Epithelial cell of prostate (primary cell): ENCODE data around the gene ARHGEF18.
"Not testable (repeated sequence)": the region's sequence is repeated elsewhere in the genome, so short reads cannot be mapped to it uniquely, and the experiment has no call there.

Experiments used
- DNase-seq: peaks from one replicate; pipeline ENCODE4 v3.0.0-alpha.2; 2011; ENCODE audit warnings: low read depth, low spot score
- H3K27ac ChIP-seq: fragments of 450-650 bp; 2 replicates; pipeline ENCODE4 v1.5.1; 2017; ENCODE audit warnings: mild to moderate bottlenecking

ARHGEF18 gene

GRCh38 chr19:7346488-7346971 lies 2.2 kb upstream of the ARHGEF18 start:
- no peak for DNase-seq
- H3K27ac ChIP-seq, result no peak overlapping the region

GRCh38 chr19:7346997-7347396 lies 1.7 kb upstream of the ARHGEF18 start:
- H3K27ac ChIP-seq, DNase-seq: not testable (repeated sequence)

- H3K27ac ChIP-seq, result no peak overlapping the region
- no peak for DNase-seq
Measured at GRCh38 chr19:7349231-7349591, 474 bp downstream of the ARHGEF18 start.

DNA sequence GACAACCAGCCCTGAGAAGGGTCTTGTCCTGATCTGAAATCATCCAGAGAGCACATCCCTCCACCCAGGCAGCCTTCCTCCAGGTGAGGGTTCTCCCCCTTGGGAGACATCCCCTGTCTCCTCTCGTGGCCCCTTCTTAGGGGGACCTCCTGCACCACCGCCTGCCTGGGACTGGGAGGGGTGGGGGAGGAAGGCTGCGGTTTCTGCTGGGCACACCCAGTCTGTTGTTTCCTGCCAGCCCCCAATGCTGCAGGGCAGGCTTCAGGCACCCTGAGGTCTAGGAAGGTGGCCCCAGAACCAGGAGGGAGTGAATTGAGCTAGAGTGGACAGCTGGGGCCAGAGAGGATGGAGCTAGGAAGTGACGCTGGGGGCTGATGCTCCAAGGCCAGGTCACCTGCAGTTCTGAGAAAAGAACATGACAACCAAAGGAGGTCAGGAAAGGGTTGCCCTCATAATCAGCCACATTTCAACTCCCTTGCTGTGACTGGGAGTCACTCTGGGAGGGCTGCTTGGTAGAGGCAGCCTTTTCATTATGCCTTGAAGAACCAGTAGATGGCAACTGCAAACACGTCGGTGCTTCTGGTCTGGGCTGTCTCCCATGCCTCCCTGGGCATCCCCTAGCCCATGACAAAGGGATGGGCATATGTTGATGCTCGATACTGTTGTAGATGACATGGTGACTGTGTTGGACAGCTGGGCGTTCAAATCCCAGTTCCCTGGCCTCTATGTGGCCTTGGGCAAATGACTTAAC lies 1.4 kb downstream of the ARHGEF18 start:
- no peak overlapping the region for H3K27ac ChIP-seq
- DNase-seq, result no peak

- no peak for DNase-seq
- H3K27ac ChIP-seq, result no peak overlapping the region
Measured at GRCh38 chr19:7351861-7352260, 3.1 kb downstream of the ARHGEF18 start.

GRCh38 chr19:7355151-7355820 lies 6.5 kb downstream of the ARHGEF18 start:
- no peak for DNase-seq
- H3K27ac ChIP-seq, result no peak overlapping the region

DNA sequence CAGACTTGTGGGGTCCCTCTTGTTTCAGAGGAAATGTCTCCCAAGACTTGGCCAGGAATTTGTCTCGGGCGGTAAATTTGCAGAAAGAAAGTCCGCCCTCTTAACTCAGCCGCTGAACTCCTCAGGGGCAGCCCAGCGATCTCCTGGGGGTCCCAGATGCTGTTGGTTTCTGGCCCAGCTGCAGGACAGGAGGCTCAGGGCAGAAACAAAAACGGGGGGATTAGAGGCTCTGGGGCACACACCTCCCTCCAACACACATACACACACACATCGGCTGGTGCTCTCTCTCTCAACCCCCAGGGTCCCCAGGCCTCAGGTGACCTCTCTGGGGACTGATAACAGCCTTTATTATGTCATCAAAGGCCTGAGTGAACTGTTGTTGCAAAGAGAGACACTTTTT lies 7.1 kb downstream of the ARHGEF18 start:
- no peak overlapping the region for H3K27ac ChIP-seq
- no peak for DNase-seq

DNA sequence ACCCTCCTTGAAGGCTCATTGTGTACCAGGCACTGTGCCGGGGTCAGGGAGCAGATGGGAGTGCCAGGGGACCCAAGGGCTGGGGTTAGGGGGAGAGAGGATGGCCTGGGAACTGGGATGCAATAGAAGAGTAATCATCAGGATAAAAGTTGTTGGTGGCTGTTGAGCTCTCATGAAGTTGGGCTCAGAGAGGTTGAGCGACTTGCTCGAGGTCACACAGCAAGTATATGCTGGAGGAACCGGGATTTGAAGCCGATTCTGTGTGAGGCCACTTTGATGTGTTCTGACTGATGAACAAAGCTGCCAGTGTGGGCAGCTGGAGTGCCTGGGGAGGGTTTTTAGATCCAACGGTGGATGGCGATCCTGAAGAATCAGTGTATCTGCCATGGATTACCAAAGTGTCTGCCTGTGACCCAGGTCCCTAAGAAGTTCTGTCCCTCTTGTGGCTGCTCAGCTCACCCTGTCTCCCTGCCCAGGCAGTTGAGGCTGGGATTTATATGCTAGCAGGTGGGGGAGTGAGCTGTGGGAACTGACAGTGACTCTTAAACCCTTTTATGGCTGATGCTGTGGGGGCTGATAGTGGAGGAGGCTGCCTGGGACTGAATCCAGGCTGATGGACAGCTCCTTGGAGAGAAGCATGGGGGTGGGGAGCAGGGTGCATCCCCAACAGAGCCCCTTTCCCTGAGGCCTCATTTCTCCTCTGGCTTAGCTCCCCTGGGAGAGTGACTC lies 8.3 kb downstream of the ARHGEF18 start:
- H3K27ac ChIP-seq, result no peak overlapping the region
- DNase-seq, result no peak

DNA sequence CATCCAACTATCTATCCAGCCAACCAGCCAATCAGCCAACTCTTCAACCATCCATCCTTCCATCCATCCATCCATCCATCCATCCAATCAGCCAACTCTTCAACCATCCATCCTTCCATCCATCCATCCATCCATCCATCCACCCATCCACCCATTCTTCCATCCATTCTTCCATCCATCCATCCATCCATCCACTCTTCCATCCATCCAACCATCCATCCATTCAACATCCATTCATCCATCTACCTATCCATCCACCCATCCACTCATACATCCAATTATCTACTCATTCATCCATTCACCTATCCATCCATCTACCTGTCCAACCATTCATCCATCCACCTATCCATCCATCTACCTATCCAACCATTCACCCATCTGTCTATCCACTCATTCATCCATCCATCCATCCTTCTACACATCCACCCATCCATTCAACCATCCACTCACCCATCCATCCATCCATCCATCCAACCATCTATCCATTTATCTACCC lies 9.4 kb downstream of the ARHGEF18 start:
- no peak for DNase-seq
- H3K27ac ChIP-seq, result no peak overlapping the region

GRCh38 chr19:7360393-7360984 lies 11.8 kb downstream of the ARHGEF18 start:
- no peak overlapping the region for H3K27ac ChIP-seq

DNA sequence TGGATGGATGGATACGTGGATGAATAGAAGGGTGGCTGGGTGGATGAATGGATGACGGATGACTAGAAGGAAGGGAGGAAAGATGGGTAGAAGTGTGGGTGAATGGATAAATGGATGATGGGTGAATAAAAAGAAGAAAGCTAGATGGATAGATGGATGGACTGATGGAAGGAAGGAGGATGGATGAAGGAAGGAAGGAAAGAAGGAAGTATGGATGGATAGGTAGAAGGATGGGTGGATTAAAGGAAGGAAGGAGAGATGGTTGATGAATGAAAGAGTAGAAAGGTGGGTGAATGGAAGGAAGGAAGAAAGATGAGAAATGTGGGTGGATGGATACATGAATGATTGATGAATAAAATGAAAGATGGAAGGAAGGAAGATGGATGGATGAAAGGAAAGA lies 14.5 kb downstream of the ARHGEF18 start:
- no peak for DNase-seq
- H3K27ac ChIP-seq, result no peak overlapping the region

More at GRCh38 chr19:7360393-7360984, 11.8 kb downstream of the ARHGEF18 start:
- DNase-seq, result no peak

DNA sequence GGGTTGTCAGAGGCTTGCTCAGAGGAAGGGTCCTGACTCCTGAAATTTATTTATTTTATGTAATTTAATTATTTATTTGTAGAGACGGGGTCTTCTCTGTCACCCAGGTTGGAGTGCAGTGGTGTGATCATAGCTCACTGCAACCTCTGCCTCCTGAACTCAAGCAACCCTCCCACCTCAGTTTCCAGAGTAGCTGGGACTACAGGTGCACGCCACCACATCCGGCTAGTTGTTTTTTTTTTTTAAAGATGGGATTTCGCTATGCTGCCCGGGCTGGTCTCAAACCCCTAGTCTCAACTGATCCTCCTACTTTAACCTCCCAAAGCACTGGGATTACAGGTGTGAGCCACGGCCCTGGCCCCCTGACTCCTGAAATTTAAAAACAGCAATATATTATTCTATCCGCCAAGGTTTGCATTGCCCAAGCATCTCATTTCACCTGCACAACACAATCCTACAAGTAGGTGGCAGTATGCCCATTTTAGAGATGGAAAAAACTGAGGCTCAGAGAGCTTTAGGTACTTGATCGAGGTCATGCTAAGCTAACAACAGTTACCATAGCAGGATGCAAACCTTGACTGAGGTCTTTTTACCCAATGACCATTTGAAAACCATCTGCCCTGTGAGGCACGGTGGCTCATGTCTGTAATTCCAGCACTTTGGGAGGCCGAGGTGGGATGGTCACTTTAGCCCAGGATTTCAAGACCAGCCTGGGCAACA lies 18.1 kb downstream of the ARHGEF18 start:
- no peak for DNase-seq
- no peak overlapping the region for H3K27ac ChIP-seq

GRCh38 chr19:7368456-7368855 lies 19.7 kb downstream of the ARHGEF18 start:
- no peak overlapping the region for H3K27ac ChIP-seq
- DNase-seq, result no peak

GRCh38 chr19:7368866-7369265 lies 20.1 kb downstream of the ARHGEF18 start:
- DNase-seq, H3K27ac ChIP-seq: not testable (repeated sequence)

DNA sequence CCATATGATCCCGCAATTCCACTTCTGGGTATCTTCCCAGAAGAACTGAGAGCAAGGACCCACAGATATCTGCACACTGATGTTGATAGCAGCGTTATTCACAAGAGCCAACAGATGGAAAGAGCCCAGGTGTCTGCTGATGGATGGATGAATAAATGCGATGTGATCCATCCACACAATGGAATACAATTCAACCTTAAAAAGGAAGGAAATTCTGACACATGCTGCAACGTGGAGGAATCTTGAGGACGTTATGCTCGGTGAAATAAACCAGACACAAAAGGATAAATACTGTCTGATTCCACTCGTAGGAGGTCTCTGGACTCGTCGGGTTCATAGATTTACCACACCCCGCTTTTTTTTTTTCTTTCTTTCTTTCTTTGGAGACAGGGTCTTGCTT lies 21.8 kb downstream of the ARHGEF18 start:
- H3K27ac ChIP-seq, result no peak overlapping the region

DNA sequence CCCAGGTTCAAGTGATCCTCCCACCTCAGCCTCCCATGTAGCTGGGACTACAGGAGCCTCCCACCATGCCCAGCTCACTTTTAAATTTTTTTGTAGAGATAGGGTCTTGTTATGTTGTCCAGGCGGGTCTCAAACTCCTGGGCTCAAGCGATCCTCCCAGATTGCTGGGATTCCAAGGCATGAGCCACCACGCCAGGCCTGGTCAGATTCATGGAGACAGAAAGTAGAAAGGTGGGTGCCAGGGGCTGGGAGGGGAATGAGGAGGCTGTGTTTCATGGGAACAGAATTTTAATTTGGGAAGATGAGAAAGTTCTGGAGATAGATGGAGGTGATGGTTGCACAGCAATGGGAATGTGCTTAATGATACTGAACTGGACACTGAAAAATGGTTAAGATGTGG lies 22.3 kb downstream of the ARHGEF18 start:
- no peak for DNase-seq
- H3K27ac ChIP-seq, result no peak overlapping the region

More for the DNA sequence above, 21.8 kb downstream of the ARHGEF18 start:
- no peak for DNase-seq

- DNase-seq, result no peak
- no peak overlapping the region for H3K27ac ChIP-seq
Measured at GRCh38 chr19:7372810-7373209, 24.1 kb downstream of the ARHGEF18 start.

GRCh38 chr19:7373862-7374261 lies 25.1 kb downstream of the ARHGEF18 start:
- no peak for DNase-seq
- H3K27ac ChIP-seq, result no peak overlapping the region

DNA sequence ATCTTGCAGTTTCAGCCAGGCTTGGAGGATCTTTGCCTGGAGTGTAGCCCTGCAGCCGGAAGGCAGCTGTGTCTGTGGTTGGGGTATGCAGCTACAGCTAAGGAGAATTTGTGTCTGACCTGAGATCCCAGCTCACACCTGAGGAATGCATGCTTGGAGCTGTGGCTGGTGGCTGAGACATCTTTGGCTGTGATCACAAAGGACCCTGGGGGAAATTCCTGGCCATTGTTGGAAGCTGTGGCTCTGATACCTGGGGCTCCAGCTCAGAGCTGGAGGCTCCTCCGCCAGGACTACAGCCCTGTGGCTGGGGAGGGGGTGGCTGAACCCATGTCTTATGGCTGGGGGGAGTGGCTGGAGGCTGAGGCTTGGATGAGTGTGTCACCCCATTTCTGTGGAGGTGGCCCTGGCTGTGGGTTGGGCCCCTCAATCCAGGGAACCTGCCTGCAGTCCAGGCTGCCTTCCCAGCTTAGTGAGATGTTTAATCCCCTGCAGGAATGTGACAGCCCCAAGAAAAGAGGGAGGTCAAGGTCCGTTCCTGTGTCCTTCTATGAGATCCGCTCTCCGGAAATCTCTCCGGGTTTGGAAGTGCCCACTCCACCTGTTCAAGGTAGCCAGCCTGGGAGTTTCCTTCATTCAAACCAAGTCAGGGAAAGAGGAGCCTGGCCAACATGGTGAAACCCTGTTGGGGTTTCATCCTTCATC lies 27.6 kb downstream of the ARHGEF18 start:
- no peak for DNase-seq
- no peak overlapping the region for H3K27ac ChIP-seq
